Left hindlimb (tissue), 1 donor: Measurements from ENCODE around the gene ZRANB3.
"Not testable (repeated sequence)": the region's sequence is repeated elsewhere in the genome, so short reads cannot be mapped to it uniquely, and the experiment has no call there.

Source experiments
- DNase-seq: peaks from one replicate; pipeline ENCODE4 v3.0.0-alpha.2; 2018

The ZRANB3 gene

GRCh38 chr2:135318808-135319207 lies 212.2 kb downstream of the ZRANB3 start:
- DNase-seq, result no peak

- DNase-seq, result no peak
These were observed 213.6 kb downstream of the ZRANB3 start for GRCh38 chr2:135317375-135317774.

DNA sequence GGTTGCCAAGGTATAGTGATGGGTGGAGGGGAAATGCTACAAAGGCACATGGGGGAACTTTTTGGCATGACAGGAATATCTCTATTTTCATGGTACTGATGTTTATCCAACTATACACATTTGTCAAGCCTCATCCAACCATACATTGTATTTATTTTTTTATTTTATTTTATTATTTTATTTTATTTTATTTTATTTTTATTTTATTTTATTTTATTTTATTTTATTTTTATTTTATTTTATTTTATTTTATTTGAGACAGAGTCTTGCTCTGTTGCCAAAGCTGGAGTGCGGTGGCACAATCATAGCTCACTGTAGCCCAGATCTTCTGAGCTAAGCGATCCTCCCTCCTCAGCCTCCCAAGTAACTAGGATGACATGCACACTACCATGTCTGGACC lies 219.1 kb downstream of the ZRANB3 start:
- no peak for DNase-seq

GRCh38 chr2:135311268-135311667 lies 219.8 kb downstream of the ZRANB3 start:
- DNase-seq, result no peak

- no peak for DNase-seq
These were observed 226.3 kb downstream of the ZRANB3 start for GRCh38 chr2:135304694-135305093.

- no peak for DNase-seq
These were observed 231.3 kb downstream of the ZRANB3 start for GRCh38 chr2:135299658-135300244.

- DNase-seq, result no peak
These were observed 231.9 kb downstream of the ZRANB3 start for GRCh38 chr2:135299165-135299564.

DNA sequence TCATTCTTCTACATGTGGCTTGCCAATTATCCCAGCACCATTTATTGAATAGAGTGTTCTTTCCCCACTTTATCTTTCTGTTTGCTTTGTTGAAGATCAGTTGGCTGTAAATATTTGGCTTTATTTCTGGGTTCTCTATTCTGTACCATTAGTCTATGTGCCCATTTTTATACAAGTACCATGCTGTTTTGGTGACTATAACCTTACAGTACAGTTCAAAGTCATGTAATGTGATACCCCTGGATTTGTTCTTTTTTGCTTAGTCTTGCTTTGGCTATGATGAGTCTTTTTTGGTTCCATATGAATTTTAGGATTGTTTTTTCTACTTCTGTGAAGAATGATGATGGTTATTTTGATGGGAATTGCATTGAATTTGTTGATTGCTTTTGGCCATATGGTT lies 243.9 kb downstream of the ZRANB3 start:
- DNase-seq, result not testable (repeated sequence)

DNA sequence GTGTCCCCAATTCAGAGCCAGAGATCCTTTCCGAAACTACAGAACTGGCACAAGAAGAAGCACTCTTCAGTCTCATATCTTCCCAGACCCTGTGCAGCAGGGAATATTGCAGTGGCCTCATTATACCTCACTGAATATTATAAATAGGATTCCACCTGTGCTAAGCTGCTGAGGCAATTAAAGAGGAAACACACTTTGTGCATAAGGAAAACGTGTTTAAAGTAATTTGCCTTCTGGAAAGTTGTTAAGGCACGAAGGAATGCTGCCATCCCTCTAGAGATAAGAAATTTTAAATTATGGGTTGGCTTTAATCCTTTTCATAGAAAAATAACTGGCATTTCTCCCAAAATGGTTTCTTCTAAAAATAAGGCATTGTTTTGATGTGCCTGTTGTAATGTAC lies 245.6 kb downstream of the ZRANB3 start:
- no peak for DNase-seq

DNA sequence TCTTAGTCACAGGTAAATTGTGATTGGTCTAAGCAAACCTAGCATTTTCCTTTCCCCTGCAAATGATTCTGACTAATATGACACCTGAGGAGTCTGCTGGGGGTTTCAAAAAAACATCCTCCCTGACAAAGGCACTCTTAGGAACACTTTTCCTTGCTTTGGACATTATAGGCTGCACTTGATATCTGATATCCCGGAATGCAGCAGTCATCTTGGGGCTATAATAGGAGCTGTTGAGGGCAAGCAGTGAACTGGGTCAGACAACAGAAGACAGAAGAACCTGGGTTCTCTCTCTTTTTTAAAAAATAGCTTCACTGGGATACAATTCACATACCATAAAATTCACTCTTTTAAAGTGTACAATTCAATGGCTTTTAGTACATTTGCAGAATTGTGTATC lies 249.6 kb downstream of the ZRANB3 start:
- no peak for DNase-seq

- DNase-seq, result no peak
These were observed 251.8 kb downstream of the ZRANB3 start for GRCh38 chr2:135279209-135279608.

DNA sequence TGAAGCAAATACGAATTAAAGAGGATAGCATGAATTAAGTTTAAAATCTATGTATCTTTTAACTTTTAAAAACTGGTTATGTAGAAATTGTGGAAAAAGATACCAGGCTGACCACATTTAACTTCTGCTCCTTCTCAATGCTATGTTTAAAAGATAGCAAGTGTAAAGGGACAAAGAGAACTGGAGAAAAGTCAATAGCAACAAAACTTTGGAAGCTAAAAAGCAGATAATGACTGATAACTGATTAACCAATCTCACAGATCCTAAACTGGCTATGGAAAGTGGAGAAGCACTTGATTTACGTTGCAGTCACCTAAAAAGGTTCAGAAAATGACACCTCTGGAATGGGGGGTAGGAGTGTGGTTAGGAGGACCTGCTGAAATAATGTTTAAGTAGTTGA lies 254.5 kb downstream of the ZRANB3 start:
- no peak for DNase-seq

GRCh38 chr2:135271006-135271405 lies 260.0 kb downstream of the ZRANB3 start:
- no peak for DNase-seq

GRCh38 chr2:135265960-135266490 lies 265.0 kb downstream of the ZRANB3 start:
- DNase-seq, result no peak

- no peak for DNase-seq
These were observed 271.9 kb downstream of the ZRANB3 start for GRCh38 chr2:135259123-135259522.

DNA sequence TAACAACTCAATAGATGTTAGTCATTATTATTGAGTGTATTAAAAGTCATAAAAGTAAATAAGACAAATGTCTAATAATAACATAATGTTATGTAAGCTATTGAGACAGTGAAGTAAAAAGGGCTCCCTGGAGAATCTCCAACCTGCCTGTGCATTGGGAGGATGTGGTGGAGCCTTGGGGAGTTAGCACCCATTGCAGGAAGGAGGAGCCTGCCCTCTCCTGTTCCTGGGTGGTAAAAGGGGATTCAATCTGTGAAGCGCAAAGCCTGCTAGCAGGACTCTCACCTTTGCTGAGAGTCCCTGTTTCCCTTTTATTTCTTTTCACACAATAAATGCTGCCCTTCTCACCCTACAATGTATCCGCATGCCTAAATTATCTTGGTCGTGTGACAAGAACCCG lies 272.8 kb downstream of the ZRANB3 start:
- no peak for DNase-seq

- no peak for DNase-seq
These were observed 273.5 kb downstream of the ZRANB3 start for GRCh38 chr2:135257383-135258090.

- no peak for DNase-seq
These were observed 274.3 kb downstream of the ZRANB3 start for GRCh38 chr2:135256531-135257260.

DNA sequence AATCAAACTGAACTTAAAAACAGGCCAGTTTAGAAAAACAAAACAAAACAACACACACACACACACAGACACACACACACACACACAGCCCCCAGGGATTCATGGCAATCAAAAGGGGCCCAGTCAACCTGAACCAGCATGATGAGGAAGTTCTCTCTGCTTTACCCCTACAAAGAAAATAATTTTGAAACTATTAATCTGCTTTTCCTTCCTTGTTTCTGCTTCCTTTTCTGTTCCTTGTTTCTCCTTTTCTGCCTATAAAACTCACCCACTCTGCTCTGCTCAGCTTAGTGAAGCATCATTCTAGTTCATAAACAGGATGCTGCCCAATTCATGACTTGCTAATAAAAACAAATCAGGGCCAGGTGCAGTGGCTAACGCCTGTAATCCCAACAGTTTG lies 275.8 kb downstream of the ZRANB3 start:
- no peak for DNase-seq

GRCh38 chr2:135252805-135253458 lies 278.1 kb downstream of the ZRANB3 start:
- no peak for DNase-seq

DNA sequence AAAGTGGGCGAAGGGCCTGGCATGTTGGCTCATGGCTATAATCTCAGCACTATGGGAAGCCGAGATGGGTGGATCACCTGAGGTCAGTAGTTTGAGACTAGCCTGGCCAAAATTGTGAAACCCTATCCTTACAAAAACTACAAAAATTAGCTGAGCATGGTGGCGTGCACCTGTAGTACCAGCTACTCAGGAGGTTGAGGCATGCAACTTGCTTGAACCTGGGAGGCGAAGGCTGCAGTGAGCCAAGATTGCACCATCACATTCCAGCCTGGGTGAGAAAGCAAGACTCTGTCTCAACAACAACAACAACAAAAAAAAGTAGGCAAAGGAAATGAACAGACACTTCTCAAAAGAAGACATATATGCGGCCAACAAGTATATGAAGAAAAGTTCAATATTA lies 282.4 kb downstream of the ZRANB3 start:
- DNase-seq, result no peak

DNA sequence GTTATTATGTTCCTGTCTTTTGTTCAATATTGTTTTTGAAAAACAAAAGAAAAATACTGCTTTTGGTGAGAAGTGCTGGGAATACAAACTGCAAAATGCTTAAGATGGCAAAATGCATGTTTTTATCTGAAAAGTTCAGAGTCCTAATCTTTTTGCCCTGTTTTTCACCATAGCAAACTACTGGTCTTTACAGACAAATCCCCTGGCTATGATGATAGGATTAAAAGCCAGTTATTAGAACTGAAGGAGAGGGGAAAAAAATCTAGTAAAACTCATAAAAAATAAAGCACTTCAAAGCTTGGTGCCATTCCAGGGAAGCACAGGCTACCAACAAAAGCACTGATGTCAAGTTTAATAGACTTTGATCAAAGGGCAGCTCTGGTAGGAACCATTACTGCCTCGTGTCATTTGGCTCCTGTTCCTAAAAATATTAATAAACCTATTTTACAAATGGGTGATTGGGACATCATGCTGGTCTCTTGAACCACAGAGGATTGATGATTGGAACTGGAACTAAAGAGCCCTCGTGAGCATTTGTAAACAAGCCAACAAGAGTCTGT lies 284.2 kb downstream of the ZRANB3 start:
- DNase-seq, result no peak

GRCh38 chr2:135245071-135245470 lies 285.9 kb downstream of the ZRANB3 start:
- no peak for DNase-seq
